Erythroblast (primary cell): ENCODE data around the gene SNX17.

Experiments
- DNase-seq, 2 experiments: peaks; one replicate each; lab custom pipeline; 2025; lab: John Stamatoyannopoulos, UW
- GATA1 ChIP-seq: IDR thresholded peaks from 2 replicates; pipeline ENCODE4 v1.6.1; 2011; ENCODE audit warnings: low read depth, mild to moderate bottlenecking, control low read depth, low read length, moderate library complexity
- POLR2A ChIP-seq: IDR thresholded peaks from 2 replicates; pipeline ENCODE4 v1.6.1; 2011; ENCODE audit warnings: mild to moderate bottlenecking, low read length

SNX17 gene

GRCh38 chr2:27353762-27354596 is 16.4 kb upstream of the SNX17 start:
- DNase-seq = peak; percentile 60 to 76
- TF ChIP-seq POLR2A = no peak
- no peak for TF ChIP-seq GATA1

GRCh38 chr2:27354597-27354927 is 15.9 kb upstream of the SNX17 start:
- TF ChIP-seq GATA1 = no peak
- no peak for TF ChIP-seq POLR2A
- DNase-seq = no peak

DNA sequence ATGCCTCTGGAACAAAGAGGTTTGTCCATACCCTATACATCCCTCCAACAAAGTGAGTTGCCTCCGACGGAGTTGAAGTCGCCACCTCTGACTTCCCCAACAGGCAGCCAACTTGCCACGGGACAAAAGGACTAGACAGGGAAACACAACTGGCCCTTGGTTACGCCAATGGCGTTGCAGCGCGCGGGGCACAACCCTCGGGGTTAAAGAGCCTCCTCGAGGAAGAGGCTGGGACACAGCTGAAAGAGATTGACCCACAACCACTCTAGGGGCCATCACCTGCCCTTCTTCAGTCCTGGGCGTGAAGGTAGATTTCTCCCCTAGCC is 14.4 kb upstream of the SNX17 start:
- peak; percentile 85 to 87 for DNase-seq
- no peak for TF ChIP-seq POLR2A
- TF ChIP-seq GATA1 = no peak

GRCh38 chr2:27356382-27357181 is 13.8 kb upstream of the SNX17 start, which contains the start of gene GTF3C2:
Gene GTF3C2 (minus strand): TSS chr2:27356764. CDS start chr2:27343554, 13,210 bp downstream.
- DNase-seq = peak; percentile 97 to 98
- TF ChIP-seq GATA1 (no peak), POLR2A (peak; percentile 84)

- TF ChIP-seq POLR2A = peak; percentile 18
- TF ChIP-seq GATA1 = no peak
- no peak for DNase-seq
Measured at GRCh38 chr2:27362678-27363420, 7.6 kb upstream of the SNX17 start.

GRCh38 chr2:27363933-27364332 is 6.5 kb upstream of the SNX17 start:
- TF ChIP-seq POLR2A = no peak
- no peak for TF ChIP-seq GATA1
- DNase-seq = no peak

DNA sequence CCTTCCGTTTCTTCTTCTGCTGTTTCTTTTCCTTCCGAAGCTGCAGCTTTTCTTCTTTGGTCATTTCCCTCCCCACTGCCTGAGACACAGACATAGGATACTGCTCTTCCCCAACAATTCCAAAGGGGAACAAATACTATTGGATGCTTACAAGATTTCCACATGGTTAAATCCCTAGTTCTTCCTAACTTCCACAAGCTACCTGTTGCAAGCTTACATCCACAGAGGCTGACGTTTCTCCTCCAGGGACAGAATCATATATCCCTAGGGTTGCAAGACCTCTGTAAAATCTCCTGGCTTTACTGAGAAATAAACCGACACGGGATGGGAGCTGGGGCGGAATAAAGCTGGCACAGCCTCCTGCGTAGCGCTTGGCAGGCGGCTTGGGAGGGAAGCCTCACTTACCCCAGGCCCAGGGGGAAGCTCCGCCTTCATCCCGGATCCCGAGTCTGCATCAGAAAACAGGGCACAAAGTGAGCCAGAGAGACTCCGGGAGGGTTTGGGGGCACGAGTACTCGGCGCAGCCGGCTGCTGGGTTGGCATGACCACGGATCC is 868 bp upstream of the SNX17 start:
- no peak for TF ChIP-seq POLR2A
- TF ChIP-seq GATA1 = no peak
- DNase-seq = no peak

DNA sequence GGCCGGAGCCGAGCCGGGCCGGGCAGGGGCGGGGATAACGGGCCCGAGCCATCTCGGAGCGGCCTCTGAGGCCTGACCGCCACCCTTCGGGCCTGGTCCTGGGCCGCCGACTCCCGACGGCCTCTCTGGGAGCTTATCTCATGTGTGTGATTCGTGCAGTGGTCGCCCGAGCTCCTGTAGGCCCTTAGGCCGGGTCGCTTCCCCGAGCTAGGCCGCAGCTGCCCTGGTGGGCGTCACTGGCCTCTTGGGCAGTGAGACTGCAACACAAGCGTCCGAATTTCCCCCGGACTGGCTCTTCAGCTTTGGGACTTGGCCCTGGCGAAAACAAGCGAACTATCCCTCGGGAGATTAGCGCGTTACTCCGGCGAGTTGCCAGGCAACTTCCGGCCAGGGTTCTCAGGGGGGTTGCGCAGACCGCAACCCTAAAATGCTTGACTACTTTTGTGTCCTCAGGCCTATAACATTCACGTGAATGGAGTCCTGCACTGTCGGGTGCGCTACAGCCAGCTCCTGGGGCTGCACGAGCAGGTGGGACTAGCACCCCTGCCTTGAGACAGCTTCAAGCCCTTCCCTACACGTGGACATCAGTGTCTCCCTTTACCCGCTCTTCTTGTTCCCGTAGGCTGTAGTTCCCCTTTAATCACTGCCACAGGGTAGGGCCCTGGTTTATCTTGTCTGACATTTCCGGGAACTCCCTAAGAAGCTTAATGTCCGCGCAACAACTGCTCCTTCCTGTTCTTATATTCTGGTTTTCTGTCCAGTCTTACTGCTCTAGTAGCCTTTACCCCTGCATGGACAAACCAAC is 602 bp downstream of the SNX17 start:
- TF ChIP-seq GATA1 (no peak), POLR2A (no peak)
- DNase-seq = peak; percentile 74 to 82

- no peak for TF ChIP-seq POLR2A
- TF ChIP-seq GATA1 = no peak
- DNase-seq = no peak
Measured at GRCh38 chr2:27372937-27373336, 2.5 kb downstream of the SNX17 start.

DNA sequence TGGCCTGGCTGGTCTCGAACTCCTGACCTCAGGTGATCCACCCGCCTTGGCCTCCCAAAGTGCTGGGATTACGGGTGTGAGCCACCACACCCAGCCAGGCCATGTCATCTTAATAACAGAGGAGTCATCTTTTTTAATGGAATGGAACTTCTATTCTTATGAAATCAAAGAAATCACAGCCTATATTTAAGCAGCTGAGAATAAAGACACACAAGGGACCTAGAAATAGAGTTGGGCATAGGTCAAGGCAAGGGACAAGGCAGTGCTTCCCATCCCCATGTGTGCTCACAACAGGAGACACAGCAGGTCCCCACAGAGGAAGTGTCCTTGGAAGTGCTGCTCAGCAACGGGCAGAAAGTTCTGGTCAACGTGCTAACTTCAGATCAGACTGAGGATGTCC is 3.2 kb downstream of the SNX17 start:
- no peak for DNase-seq
- TF ChIP-seq GATA1 (no peak), POLR2A (no peak)

DNA sequence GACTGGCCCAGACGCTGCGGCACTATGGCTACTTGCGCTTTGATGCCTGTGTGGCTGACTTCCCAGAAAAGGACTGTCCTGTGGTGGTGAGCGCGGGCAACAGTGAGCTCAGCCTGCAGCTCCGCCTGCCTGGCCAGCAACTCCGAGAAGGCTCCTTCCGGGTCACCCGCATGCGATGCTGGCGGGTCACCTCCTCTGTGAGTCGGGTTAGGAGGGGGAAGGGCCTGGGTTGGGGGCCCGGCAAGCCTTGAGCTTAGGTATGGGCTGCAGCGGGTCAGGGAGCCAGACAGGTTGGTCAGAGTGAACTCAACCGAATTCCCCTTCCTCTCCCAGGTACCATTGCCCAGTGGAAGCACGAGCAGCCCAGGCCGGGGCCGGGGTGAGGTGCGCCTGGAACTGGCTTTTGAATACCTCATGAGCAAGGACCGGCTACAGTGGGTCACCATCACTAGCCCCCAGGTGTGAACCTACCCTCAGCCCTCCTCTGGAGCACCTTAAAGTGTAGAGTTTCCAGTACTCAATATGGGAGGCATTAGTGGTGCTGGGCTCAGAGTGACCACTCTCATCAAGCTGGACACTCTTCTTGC is 5.2 kb downstream of the SNX17 start:
- no peak for TF ChIP-seq POLR2A
- no peak for TF ChIP-seq GATA1

DNA sequence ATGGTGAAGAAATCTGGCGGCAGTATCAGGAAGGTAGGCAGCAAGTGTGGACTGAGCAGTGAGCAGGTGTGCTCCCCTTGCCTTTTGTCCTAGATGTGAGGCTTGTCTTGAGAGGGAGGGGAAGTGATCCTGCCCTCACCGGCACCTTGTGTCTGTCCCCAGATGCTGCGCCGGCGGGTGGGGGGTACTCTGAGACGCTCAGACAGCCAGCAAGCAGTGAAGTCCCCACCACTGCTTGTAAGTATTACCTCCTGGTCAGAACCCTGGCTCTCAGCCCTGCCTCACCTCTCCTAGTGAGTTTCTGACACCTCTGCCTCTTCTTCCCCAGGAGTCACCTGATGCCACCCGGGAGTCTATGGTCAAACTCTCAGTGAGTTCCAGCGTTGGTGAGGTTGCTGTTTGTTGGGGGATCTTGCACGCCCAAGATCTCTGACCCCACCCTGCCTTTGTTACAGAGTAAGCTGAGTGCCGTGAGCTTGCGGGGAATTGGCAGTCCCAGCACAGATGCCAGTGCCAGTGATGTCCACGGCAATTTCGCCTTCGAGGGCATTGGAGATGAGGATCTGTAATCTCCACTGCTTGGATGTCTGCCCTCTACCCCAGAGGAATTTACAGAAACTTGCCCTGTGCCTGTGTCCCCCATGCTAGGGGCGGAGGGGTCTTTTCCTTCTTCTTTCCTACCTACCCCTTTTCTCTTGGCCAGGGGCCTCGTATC is 5.9 kb downstream of the SNX17 start:
- no peak for DNase-seq
- TF ChIP-seq POLR2A (peak; percentile 7), GATA1 (no peak)

More for the DNA sequence above, 5.2 kb downstream of the SNX17 start:
- DNase-seq = no peak
